Activated CD8-positive, alpha-beta memory T cell treated with anti-CD3 and anti-CD28 coated beads for 4 hours (primary cell): ENCODE measurements around the gene DTX2.
A peak's percentile ranks its signal among the peaks of the same experiment; 100 is the strongest.
"Not testable (repeated sequence)": the region's sequence is repeated elsewhere in the genome, so short reads cannot be mapped to it uniquely, and the experiment has no call there.

ENCODE experiments used
- DNase-seq, 2 donors: peaks; one replicate each; pipeline ENCODE4 v3.0.0-alpha.2; 2020; ENCODE audit warnings: low read depth in 2 of 2

The DTX2 gene

DNA sequence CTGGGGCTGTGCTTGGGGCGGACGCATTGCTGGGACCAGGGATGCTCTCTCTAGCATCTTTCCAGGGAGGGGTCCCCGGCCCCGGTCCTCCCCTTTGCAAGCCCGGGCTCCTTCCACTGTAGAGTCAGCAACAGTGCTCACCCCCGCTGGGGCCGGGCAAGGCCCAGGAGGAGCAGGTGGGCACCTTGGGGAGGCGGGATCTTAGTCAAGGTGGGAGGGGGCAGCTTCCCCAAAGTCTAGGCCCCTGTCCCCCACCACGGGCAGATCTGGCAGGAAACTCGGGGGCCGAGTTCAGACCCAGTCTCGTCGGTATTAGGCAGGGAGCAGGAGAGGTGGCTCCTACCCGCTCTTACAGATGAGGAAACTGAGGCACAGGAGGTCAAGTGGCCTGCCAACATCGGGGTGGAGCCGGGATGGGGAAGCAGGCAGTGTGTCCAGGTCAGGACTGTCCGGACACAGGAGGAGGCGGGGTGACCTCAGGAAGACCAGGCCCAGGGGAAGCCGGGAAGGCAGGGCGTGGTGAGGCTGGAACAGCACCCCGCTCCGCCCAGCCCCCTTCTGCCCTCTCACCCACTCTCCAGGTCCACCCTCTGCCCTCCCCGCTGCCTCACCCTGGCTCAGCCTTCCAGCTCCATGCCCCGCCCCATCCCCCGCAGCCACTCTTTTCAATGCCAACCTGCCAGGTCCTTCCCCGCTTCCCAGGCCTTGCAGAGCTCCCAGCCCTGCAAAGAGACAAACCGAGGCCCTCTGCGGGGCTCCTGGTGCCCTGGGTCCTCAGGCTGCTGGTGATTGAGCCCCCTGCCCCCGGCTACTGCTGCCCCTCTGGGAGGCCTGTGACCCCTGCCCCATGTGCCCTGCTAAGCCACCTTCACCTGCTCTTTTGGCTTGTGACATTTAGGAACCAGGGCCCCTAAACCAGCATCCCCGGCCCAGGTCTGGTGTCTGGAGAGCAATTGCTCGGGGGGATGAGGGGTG, 50.7 kb downstream of the DTX2 start:
- DNase-seq = not testable (repeated sequence)

- DNase-seq = no peak
Observed at GRCh38 chr7:76512941-76513816, 51.7 kb downstream of the DTX2 start.

DNA sequence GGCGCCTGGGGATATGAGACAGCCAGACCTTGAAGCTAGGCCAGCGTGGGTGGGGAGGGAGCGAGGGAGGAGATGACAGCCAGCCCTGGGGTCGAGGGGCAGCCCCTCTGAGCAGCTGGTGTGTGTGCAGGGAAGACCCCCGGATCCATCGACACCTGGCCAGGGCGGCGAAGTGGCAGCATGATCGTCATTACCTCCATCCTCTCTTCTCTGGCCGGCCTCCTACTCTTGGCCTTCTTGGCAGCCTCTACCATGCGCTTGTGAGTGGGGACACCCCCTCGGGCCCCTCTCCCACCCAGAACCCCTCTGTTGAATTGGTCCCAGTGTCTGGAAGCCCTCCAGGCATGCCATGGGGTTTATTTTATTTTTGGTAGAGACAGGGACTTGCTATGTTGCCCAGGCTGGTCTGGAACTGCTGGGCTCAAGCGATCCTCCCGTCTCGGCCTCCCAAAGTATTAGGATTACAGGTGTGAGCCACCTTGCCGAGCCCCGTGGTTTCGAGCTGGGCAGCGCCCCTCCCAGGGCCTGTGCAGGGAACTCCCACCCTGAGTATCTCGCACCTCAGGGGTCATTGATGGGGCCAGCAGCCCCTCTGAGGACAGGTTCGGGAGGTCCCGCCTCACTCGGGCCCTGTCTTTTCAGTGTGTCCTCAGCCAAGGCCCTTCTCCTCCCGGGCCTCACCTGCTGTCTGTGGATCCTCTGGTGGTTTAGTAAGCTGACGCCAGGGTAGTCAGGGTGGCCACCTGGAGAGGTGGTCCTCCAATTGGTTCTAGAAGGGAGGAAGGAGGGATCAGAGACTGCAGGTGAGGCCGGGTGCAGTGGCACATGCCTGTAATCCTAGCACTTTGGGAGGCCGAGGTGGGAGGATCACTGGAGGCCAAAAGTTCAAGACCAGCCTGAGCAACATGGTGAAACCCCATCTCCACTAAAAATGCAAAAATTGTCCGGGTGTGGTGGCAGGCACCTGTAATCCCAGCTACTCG, 52.6 kb downstream of the DTX2 start:
- no peak for DNase-seq

DNA sequence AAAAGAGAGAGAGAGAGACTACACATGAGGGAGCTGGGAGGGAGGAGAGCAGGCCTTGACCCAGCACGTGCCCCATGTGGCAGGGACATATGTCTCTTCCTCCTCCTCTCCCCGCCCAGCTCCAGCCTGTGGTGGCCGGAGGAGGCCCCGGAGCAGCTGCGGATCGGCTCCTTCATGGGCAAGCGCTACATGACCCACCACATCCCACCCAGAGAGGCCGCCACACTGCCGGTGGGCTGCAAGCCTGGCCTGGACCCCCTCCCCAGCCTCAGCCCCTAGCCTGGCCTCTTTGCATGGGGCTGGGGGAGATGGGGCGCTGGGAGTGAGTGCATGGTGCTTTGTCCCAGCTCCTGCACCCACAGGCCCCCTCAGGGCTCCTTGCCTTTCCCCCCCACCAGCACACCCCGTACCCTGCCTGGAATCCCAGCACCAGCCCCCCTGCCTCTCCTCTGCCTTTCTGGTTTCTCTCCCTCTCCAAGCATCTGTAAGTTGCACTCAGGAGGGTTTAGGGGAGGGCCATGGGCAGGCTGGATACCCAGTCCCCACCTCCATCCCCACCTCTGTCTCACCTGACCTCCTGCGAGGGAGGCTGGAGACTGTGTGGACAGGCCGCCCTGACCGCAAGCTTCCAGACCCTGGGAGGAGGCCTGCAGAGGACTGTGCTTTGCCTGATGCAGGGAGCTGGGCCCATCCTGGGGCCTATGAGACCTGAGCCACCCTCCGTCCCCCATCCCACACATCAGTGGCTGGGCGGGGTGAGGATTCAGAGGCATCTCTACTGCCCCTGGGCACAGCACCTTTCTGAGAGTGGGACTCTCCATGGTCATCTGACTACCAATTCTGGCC, 53.6 kb downstream of the DTX2 start:
- no peak for DNase-seq

GRCh38 chr7:76515999-76516443, 54.5 kb downstream of the DTX2 start:
- DNase-seq = no peak

- not testable (repeated sequence) for DNase-seq
Observed at GRCh38 chr7:76516932-76517331, 55.4 kb downstream of the DTX2 start.

DNA sequence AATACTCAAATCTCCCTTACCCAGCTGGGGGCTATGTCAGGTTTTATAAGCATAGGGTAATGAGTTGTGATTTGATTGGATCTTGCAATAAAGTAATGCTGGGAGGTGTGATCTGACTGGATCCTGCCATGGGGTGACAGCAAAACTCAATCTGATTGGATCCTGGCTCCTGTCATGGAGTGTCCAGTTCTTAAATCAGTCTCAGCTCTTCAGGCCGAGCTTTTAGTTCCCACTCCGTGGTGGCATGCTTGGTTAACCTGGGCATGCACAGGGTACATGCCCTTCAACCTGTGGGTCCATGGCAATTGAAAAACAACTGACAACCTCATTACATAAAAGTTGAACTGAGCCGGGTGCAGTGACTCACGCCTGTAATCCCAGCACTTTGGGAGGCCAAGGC, 64.7 kb downstream of the DTX2 start:
- DNase-seq = not testable (repeated sequence)

DNA sequence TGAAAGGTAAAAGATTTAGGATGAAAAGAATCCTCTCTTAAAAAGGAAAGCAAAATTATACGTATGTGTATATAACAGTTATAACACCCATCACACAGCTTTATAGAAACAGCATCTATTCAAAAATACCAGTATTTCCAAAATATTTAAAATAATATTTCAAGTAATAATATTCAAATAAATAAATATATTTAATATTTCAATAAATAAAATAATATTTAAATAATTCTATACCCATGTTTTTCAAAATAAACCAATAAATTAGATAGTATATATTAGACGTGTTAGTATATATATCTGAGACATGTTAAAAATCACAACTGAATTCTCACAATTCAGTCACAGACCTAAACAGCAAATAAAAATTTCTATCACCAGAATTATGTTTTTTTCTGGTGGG, 70.1 kb downstream of the DTX2 start:
- DNase-seq = not testable (repeated sequence)

GRCh38 chr7:76543197-76543596, 81.7 kb downstream of the DTX2 start, which contains the start of gene SPDYE16:
TSS of gene SPDYE16 (minus strand) at chr7:76543297. CDS start at chr7:76541459, 1,838 bp downstream.
- not testable (repeated sequence) for DNase-seq

- peak; percentile 71 to 78 for DNase-seq
Observed at GRCh38 chr7:76549025-76549854, 87.7 kb downstream of the DTX2 start.

- DNase-seq = not testable (repeated sequence)
Observed at GRCh38 chr7:76549855-76550248, 88.3 kb downstream of the DTX2 start.

DNA sequence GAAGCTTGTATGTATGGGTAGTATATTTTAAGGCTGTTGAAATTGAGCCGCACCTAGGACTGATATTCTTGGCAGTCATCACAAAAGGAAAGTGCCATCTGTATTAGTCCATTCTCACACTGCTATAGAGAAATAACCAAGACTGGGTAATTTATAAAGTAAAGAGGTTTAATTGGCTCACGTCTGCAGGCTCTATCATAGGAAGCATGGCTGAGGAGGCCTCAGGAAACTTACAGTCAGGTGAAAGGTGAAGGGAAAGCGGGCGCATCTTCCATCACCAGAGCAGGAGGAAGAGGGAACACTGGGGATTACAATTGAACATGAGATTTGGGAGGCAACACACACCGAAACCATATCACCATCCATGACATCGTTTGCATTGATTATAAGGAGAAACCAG, 90.5 kb downstream of the DTX2 start:
- not testable (repeated sequence) for DNase-seq
